A549 (cell line): Measurements from ENCODE around the gene TMEM141.

Experiments
- CEBPB ChIP-seq, 2 experiments: fragments of >200 bp in 1 of 2; sonication (Bioruptor Twin) in 1 of 2; formaldehyde crosslinking in 1 of 2; IDR thresholded peaks; 2 replicates each; pipeline ENCODE4 v1.6.1; 2012 to 2016
- JUN ChIP-seq, 2 experiments: fragments of >200 bp; sonication (Bioruptor Twin); formaldehyde crosslinking; IDR thresholded peaks; 2 replicates in 1 of 2; 3 replicates in 1 of 2; pipeline ENCODE4 v1.6.1; 2016 to 2017
- MAFK ChIP-seq: fragments of 450-650 bp; IDR thresholded peaks from 2 replicates; pipeline ENCODE4 v1.6.1; 2014; ENCODE audit not compliant: partially characterized antibody
- NPAS2 ChIP-seq: fragments of 250-450 bp; sonication (Bioruptor Pico); IDR thresholded peaks from 2 replicates; pipeline ENCODE4 v1.8.0; 2022; ENCODE audit warnings: mild to moderate bottlenecking, moderate library complexity, borderline replicate concordance
- POLR2A ChIP-seq: IDR thresholded peaks from 2 replicates; pipeline ENCODE4 v1.6.1; 2012; ENCODE audit warnings: mild to moderate bottlenecking, low read length
- RCOR1 ChIP-seq: fragments of 150-350 bp; IDR thresholded peaks from 2 replicates; pipeline ENCODE4 v1.6.1; 2014; ENCODE audit warnings: antibody characterized with exemption, low read length, low read depth
- RNF2 ChIP-seq: fragments of 200-600 bp; sonication (generic); IDR thresholded peaks from 2 replicates; pipeline ENCODE4 v1.6.1; 2016; ENCODE audit warnings: low read depth, mild to moderate bottlenecking, antibody characterized with exemption, moderate library complexity, borderline replicate concordance
- SMC3 ChIP-seq: fragments of >200 bp; sonication (Bioruptor Twin); formaldehyde crosslinking; IDR thresholded peaks from 3 replicates; pipeline ENCODE4 v1.6.1; 2018; ENCODE audit warnings: inconsistent platforms
- TF ChIP-seq, protein P1 (sequence below): fragments of 200-600 bp; sonication (generic); IDR thresholded peaks from 2 replicates; pipeline ENCODE4 v1.6.1; 2016; ENCODE audit warnings: antibody characterized with exemption, mild to moderate bottlenecking, moderate library complexity
- TF ChIP-seq, protein P2 (sequence below): fragments of >200 bp; sonication (Bioruptor Twin); formaldehyde crosslinking; IDR thresholded peaks from 3 replicates; pipeline ENCODE4 v1.5.1; 2016

DNA sequence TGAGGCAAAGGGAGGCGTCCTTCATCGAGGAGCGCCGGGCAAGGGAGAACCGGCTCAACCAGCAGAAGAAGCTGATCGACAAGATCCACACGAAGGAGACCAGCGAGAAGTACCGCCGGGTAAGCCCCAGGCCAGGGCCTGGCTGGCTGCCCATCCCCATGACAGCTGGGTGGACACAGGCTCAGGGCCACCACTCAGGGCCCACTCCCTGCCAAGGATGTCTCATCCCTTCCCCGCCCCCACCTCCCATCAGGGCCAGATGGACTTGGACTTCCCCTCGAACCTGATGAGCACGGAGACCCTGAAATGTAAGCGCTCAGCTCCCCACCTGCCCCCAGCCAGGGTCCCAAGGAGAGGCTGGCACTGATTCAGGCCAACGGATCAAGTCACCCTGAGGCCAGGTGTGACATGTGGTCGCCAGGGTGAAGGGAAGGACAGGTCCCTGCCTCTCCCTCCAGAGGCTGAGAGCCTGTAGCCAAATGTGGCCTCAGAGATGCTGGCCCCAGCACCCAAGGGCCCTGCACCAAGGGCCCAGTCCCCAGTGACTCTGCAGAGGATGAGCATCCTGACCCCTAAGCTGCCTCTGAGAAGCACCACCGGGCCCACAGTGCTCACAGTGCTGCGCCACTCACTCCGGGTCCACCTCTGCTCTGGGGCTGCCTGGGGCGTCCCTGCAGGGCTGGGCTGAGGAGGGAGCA is 13.5 kb downstream of the TMEM141 start:
- TF ChIP-seq, protein P1, sequence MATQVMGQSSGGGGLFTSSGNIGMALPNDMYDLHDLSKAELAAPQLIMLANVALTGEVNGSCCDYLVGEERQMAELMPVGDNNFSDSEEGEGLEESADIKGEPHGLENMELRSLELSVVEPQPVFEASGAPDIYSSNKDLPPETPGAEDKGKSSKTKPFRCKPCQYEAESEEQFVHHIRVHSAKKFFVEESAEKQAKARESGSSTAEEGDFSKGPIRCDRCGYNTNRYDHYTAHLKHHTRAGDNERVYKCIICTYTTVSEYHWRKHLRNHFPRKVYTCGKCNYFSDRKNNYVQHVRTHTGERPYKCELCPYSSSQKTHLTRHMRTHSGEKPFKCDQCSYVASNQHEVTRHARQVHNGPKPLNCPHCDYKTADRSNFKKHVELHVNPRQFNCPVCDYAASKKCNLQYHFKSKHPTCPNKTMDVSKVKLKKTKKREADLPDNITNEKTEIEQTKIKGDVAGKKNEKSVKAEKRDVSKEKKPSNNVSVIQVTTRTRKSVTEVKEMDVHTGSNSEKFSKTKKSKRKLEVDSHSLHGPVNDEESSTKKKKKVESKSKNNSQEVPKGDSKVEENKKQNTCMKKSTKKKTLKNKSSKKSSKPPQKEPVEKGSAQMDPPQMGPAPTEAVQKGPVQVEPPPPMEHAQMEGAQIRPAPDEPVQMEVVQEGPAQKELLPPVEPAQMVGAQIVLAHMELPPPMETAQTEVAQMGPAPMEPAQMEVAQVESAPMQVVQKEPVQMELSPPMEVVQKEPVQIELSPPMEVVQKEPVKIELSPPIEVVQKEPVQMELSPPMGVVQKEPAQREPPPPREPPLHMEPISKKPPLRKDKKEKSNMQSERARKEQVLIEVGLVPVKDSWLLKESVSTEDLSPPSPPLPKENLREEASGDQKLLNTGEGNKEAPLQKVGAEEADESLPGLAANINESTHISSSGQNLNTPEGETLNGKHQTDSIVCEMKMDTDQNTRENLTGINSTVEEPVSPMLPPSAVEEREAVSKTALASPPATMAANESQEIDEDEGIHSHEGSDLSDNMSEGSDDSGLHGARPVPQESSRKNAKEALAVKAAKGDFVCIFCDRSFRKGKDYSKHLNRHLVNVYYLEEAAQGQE: no peak
- TF ChIP-seq NPAS2 (CRISPR knock-in tag) (no peak), SMC3 (no peak), RNF2 (no peak), POLR2A (no peak), MAFK (no peak), JUN (IDR thresholded peaks at IDR 0.05) (no peak), RCOR1 (no peak), CEBPB (IDR thresholded peaks at IDR 0.05) (no peak)
- TF ChIP-seq, protein P2, sequence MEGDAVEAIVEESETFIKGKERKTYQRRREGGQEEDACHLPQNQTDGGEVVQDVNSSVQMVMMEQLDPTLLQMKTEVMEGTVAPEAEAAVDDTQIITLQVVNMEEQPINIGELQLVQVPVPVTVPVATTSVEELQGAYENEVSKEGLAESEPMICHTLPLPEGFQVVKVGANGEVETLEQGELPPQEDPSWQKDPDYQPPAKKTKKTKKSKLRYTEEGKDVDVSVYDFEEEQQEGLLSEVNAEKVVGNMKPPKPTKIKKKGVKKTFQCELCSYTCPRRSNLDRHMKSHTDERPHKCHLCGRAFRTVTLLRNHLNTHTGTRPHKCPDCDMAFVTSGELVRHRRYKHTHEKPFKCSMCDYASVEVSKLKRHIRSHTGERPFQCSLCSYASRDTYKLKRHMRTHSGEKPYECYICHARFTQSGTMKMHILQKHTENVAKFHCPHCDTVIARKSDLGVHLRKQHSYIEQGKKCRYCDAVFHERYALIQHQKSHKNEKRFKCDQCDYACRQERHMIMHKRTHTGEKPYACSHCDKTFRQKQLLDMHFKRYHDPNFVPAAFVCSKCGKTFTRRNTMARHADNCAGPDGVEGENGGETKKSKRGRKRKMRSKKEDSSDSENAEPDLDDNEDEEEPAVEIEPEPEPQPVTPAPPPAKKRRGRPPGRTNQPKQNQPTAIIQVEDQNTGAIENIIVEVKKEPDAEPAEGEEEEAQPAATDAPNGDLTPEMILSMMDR: no peak
